Panc1 (cell line): Measurements from ENCODE around the gene TAF11L13. TPM values are rescaled to one million over a fixed set of nuclear protein-coding genes. Genes with fewer than 3 reads are reported as not detected.

Source experiments
- total RNA-seq: library from RNA; stranded (reverse); gene quantifications from one replicate; pipeline ENCODE4 v1.2.1, GENCODE V29; 2021; ENCODE audit not compliant: unreplicated experiment

TAF11L13 gene
- total RNA-seq, 1 experiment from 2014 or later = not detected

Other genes starting within 250 kb of the TAF11L13 start
- gene TAF11L2, start 133.9 kb upstream of the TAF11L13 start, total RNA-seq = not detected
- gene TAF11L3, start 113.7 kb upstream of the TAF11L13 start, total RNA-seq = not detected
- not detected for gene TAF11L4, start 110.3 kb upstream of the TAF11L13 start, total RNA-seq
- not detected for gene TAF11L5, start 106.9 kb upstream of the TAF11L13 start, total RNA-seq
- gene TAF11L6, start 103.4 kb upstream of the TAF11L13 start, total RNA-seq = not detected
- not detected for gene TAF11L7, start 46.3 kb upstream of the TAF11L13 start, total RNA-seq
- not detected for gene TAF11L8, start 41.1 kb upstream of the TAF11L13 start, total RNA-seq
- gene TAF11L9, start 37.7 kb upstream of the TAF11L13 start, total RNA-seq = not detected
- gene TAF11L10, start 34.3 kb upstream of the TAF11L13 start, total RNA-seq = not detected
- gene TAF11L11, start 27.9 kb upstream of the TAF11L13 start, total RNA-seq = not detected
- not detected for gene TAF11L12, start 21.7 kb upstream of the TAF11L13 start, total RNA-seq
- not detected for gene TAF11L14, start 2.4 kb downstream of the TAF11L13 start, total RNA-seq